Inferior parietal cortex (tissue), 1 donor: ENCODE results near the gene EPHB6.

ENCODE experiments used
- DNase-seq: peaks from one replicate; pipeline ENCODE4 v3.0.0-alpha.2; 2016; ENCODE audit errors: extremely low spot score

Gene EPHB6

DNA sequence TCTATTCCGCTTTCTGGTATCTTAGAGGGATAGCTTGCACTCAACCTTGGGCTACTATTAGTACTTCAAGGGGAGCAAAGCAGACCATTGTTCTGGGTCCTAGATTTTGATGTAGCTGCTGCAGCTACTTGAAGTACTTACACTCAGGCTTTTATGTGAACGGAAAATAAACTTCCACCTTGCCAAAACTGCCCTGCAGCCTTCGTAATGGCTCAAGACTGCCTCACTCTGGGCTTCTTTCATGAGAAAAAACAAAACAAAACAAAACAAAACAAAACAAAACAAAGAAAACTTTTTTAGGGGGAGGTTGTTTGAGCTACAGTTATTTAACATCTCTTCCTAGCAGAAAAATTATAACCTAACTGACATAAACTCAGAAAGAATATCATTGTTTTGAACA lies 19.4 kb upstream of the EPHB6 start:
- no peak for DNase-seq

DNA sequence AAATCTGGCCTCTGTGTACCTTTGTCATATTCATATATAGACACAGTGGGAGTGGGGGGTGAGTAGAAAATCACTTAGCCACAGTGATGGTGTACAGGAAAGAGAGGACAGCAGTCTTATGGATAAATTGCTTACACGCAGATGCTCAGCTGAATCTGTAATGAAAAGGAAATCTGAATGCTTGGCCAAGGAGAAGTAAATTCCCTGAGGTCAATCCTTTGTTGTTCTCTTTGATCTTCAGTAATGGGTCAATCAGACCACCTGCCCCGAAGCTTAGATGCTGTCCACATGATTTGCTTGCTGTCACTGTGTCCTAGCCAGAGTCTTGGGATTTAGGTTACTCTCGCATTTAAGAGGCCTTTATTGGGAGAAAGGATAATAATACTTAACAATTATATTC lies 18.4 kb upstream of the EPHB6 start:
- DNase-seq, result no peak

DNA sequence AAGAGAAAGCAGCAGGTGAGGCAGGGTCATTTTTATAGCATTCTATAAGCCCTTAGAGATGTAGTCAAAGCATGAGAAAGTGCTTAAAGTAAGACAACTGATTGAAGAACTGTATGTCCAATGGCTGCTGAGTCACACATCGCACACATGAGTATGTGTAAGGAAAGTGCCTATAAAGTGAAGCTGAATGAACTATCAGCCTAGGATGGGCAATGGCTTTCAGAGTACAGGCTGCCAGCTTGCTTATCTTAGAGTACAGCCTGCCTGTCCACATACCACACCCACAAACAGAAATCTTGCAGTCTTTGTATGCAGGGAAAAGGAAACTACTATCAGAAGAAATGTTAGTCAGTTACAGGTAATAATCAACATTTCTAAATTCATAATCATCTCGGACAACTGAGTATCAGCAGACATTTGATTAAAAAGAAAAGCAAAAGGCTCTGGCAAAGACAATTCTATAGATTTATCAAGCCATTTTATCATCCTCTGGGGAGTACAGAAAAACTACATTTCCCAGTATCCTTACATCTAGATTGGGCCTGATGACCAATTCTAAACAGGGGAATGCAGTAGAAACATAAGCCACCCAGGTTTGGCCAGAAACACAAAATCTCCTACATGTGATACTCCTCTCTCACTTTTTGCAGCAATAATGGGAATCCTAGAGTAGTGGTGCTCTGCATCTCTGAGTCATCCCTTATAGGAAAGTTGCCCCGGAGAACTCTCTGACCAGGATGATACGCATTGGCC lies 16.2 kb upstream of the EPHB6 start:
- DNase-seq, result no peak

DNA sequence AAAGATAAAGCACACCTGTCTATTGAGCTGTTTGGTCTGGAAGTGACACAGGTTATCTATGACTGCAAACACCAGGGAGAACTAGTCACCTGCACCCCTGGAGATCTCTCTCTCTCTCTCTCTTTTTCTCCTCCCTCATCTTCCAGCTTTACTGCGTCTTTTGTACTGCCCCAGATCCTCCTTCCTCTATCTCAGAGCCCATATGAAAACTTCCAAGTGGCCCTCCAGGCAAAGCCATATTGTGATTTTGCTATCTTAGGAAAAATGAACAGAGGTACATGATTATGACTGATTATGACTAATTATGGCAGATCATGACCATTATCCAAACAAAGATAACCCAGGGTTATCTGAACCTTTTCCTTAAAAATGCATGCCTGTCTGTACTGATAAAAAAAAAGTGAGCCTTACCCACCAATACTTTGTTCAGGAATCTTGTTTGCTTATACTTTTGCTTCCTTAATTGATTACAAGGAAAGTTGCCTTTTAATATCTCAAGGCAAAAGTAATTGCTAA lies 12.6 kb upstream of the EPHB6 start:
- no peak for DNase-seq

DNA sequence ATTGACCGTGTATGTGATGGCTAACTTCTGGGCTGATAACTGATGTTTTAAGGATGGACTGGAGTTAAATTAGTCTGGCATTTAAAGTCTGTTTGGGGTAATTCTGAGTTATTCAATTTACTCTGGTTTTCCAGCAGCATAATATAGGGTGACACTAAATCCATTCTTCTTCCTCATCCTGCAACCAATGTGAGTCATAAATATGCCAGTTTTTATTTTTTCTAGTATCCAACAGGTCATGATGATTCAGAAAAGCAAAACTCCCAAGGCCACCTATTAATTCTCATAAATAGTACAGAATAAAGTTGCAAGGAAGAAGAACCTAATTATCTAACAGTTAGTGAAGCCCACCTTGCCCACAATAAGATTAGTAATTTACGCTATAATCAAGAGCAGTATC lies 7.5 kb upstream of the EPHB6 start:
- DNase-seq, result no peak

DNA sequence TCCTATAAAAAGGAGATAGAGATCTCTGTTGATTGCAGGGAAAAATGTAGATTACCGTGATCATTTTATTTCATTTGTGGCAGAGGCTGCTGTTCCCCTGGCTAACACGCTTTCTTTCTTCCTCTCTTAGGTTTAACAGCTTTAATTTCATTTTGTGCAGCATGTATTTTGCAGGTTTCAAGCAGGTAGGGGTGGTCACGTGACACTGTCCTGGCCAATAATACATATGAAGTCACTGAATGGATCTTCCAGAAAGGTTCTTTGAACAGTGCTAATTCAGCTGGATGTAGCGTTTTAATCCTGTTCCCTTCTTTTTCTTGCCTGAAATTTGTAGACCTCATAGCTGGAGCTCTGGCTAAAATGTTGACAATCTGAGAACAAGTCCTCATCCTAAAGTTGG lies 3.6 kb upstream of the EPHB6 start:
- DNase-seq, result no peak

DNA sequence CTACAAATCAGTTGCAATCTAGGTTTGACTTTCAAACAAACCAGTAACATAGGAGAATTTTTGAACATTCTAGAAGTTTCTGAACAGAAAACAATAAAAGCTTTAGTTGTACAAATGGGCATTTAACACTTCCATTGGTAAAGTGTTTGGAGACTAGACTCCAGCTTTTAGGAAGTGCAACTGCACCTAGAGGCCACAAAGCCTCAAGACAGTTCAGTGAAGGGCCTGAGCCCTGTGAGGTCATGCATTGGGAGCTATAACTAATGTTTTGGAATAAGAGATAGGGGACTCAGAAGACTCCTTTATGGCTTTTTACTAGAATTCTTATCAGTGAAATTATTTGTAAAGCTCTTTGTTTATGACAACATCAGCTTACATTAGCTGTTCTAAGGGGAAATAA lies 3.0 kb upstream of the EPHB6 start:
- DNase-seq, result no peak

DNA sequence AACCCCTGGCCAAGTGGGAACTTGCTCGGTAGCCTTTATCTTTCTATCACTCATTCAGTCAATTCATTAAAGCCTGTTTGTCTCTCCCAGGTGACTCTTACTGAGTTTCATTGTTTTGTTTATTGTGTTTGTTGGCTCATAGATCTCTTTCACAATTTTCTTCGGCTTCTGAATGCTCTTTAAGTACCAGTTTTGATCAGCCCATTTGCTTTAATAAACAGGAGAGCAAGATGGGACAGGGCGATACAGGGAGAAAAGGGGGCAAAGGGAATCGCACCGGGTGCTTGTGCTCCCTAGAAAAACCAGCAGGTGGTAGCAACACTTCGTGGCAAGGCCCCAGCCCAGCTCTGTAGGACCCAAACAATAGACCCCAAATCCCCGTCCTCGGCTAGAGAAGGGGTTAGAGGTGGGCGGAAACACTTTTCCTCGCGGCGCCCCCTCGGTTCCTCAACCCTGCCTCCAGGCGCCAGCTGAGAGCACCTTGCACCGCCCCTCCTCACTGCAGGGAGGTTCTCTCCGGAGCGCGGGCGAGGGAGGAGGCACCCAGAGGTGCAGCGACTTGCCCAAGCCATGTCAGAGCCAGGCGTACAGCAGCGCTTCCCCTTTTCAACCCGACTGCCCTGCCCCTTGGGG lies 1.0 kb upstream of the EPHB6 start:
- DNase-seq, result peak; percentile 72

DNA sequence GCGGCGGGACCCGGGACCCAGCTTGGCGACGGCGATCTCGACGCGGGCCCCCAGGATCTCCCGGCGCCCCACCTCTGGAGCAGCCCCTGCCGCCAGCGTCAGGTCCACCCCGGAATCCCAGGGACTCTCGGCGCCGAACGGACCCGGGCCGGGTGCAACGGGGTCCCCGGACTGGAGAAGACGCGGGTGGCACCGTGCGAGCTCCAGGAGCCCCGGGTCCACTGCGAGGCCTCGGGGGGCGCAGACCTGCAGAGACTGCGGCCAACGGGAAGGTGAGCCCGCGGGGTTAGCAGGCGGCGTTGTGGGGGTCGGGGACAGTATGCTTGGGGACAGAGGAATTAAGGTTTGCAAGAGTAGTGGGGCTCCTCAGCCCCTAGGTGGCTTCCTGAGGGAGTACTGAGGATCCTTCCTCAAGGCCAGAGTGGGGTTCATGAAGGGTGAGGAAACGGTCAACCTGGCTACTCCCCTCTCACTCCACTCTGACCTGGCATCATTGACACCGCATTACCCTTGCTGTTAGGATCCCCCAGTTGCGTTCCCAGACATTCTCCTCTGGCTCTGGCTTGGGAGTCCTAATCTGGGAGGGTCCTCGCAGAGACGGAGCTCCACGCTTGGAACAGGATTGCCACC lies 353 bp downstream of the EPHB6 start:
- DNase-seq, result no peak

DNA sequence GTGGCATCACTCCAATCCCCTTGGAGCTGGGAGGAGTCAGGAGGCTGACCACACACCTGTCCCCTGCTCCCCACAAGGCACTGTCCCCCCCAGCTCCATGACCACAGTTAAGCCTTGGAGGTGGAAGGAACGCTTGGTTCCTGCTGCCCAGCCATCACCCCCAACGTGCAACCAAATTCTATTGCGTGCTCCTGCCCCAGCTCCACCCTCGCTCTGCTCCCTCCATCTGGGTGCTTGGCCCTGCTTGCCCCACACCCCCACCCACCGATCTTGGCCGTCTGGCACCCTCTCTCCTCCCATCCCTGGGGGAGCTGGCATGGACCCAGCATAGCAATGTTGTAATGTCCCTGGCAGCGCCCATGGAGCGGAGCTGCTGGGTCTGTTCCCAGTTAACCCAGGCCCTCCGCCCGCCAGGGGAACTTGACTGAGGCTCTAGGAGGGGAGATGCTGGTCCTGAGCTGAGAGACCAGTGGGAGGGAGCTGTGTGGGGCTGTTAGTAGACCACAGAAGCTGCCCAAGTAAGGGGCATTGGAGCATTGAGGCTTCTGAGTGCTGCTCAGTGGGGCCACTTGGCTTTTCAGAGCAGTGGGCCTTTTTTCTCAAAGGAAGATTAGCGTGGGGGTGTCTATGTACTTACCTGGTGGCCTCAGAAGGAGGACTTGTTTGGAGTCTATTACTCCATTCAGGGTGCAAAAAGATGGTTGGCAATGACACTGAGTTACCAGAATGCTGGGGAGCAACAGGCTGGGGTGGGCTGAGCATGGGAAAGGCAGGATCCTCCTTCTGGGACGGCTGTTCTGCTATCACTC lies 1.1 kb downstream of the EPHB6 start:
- no peak for DNase-seq

DNA sequence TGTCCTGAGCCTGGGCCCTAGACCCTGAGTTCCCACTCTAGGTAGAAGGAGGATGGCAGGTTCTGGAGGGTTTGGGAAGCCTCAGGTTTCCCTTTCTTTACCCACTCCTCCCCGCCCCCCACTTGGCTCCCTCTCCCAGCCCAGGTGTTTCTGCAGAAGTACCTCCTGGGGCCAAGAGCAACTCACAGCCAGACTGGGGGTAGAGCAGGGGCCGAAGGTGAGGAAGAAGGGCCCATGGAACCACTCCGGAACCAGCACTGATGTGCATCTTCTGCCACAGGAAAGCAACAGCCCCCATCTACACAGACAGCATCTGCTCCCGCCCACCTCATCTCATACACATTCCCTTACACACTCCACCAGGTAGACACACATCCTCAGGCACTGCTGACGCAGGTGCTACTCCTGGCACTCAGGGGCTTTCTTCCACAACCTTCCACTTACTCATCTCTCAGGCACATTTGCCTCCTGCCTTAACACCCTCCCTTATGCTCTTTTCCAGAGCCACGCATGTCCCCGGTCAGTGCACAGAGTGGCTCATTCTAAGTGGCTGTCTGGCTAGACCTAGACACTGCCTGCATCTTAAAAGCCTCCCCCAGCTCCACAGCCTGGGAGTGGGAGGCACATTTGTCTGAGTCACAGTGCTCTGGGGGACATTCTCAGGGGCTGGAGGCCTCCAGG lies 1.8 kb downstream of the EPHB6 start:
- no peak for DNase-seq

DNA sequence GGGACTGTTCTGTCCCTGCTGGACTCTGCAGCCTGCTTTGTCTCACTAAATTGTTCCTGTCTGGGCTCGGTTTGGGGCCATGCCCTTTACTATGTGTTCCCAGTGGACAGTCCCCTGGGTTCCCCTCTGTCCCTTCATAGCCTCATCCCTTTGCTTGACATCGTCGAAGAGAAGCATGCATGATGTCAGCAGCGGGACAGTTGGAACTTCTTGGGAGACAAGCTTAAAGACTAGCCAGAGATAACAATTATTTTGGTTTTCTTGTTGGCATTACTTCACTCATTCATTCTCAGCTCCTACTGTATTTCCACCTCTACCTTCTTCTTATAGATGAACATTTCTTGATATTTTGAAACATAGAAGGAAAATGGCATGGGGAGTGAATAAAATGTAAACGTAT lies 2.7 kb downstream of the EPHB6 start:
- DNase-seq, result no peak

DNA sequence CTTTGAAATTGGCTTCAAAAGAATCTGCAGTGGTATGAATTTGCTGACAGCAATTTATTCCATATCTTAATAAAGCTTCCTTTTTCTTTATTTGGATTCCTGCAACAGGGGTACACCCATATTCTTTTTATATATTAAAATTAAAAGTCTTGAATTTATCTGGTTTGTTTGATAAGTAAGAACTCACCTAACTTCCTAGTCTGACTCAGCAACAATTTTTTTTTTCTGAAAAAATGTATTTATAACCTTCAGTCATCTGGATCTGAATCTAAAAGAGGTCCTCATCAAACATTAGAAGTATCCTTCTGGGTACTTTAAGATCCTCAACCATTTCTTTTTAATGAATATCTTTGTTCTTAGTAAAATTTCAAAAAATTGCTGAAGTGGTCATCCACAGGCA lies 4.5 kb downstream of the EPHB6 start:
- DNase-seq, result no peak

DNA sequence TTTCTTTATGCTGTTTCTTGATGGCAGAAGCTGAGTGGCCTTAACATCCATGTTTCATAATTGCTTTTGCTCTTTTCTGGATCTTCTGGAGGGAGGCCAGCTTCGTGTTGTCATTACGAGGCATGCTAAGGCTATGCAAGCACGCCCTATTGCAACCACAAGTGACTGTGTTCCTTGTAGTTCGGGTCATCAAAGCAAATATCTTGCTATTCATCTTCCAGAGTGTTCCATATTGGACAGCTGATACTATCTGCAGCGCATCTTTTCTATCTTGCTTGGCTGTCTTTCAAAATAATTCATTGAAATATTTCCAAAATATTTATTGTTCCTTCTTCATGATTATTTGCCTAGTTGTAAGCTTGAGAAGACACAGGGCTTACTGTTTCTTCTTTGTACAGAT lies 5.0 kb downstream of the EPHB6 start:
- no peak for DNase-seq

DNA sequence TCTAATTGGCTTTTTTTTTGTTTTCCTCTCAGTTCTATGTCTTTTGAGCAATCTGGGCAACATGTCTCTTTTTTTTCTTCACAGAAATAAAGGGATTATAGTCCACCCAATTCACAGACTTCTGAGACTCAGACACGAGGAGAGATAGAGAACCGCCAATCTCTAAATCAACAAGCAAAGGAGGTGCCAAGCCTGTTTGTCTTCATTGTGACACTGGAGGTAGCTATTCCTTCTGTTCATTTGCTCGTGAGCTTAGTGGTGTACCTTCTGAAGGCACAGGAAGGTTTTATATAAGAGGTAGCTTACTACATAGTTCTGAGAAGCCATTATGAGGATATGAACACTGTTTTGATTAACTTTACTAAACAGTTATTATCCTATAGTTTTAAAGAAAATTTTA lies 6.1 kb downstream of the EPHB6 start:
- DNase-seq, result no peak

DNA sequence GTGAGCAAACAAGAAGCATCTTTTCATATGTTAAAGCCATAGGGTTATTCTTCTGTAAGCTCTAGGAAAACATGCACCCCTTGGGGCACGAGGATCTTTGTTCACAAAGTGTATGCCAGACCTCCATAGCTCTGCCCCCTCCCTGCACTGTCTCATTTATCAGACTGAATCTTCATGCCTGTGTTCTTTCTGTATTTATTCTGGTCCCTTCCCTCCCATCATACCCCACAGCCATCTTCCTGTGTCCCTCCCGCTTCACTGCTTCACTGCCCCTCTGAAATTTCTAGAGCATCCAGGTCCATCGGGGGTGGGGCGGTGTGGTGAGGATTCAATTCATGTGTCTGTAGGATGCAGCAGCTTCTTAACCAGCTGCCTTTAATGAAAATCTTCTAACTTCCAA lies 7.5 kb downstream of the EPHB6 start:
- DNase-seq, result no peak

DNA sequence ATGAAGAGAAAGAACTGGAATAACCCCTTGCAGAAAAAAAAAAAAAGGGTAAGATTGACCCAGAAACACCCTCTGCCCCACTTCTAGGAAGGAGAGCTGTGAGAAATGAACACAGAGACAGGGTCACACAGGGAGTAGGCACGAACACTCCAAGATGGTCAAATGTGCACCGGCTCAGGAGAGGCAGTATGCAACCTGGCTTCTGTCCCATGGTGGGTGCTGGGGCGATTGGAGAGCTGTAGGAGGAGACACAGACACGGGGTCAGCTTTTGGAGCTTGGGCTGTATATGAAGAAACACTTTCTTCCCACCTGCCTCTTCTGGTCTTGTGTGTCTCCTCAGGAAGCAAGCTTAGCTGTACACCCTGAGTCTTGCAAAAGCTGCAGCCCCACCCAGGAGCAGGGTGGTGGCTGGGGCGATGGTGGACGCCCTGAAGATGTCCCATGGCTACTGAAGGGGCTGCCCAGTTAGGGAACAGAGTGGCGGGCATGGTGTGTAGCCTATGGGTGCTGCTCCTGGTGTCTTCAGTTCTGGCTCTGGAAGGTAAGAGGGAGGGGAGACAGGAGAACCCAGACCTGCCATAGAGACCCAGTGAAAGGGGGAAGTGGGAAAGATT lies 8.0 kb downstream of the EPHB6 start:
- DNase-seq, result no peak

DNA sequence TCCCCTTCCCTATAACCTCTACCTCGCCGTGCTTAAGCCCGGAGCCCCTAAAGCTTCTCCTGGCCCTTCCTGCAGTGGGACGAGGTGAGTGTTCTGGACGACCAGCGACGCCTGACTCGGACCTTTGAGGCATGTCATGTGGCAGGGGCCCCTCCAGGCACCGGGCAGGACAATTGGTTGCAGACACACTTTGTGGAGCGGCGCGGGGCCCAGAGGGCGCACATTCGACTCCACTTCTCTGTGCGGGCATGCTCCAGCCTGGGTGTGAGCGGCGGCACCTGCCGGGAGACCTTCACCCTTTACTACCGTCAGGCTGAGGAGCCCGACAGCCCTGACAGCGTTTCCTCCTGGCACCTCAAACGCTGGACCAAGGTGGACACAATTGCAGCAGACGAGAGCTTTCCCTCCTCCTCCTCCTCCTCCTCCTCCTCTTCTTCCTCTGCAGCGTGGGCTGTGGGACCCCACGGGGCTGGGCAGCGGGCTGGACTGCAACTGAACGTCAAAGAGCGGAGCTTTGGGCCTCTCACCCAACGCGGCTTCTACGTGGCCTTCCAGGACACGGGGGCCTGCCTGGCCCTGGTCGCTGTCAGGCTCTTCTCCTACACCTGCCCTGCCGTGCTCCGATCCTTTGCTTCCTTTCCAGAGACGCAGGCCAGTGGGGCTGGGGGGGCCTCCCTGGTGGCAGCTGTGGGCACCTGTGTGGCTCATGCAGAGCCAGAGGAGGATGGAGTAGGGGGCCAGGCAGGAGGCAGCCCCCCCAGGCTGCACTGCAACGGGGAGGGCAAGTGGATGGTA lies 9.2 kb downstream of the EPHB6 start:
- DNase-seq, result no peak

DNA sequence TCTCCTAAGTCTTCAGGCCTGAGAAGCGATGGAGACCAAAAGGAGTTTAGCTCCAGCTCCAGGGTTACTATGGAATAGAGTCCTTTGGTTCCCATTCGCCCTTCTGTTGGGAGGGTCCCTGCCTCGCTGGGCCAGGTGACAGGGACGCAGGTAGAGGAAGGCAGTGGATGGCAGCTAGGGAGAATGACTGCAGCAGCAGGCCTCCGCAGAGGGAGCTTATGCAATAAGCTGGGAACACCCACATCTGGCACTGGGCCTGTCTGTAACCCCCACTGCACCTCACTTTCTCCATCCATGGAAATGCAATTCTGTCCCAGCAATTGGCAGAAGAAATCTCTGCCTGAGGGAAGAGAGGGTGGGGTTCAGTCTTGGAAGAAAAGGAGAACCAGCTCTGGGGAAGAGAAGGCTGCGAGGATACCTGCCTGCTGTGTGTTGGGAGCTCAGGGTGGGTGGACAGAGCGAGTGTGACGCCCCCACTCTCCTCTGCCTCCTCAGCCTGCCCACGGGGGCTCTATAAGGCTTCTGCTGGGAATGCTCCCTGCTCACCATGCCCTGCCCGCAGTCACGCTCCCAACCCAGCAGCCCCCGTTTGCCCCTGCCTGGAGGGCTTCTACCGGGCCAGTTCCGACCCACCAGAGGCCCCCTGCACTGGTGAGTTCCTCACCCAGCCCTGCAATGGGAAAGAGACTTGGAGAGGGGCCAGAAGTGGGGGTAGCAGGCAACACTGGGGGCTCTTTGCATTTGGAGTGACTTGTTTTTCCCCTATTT lies 10.3 kb downstream of the EPHB6 start:
- DNase-seq, result no peak

DNA sequence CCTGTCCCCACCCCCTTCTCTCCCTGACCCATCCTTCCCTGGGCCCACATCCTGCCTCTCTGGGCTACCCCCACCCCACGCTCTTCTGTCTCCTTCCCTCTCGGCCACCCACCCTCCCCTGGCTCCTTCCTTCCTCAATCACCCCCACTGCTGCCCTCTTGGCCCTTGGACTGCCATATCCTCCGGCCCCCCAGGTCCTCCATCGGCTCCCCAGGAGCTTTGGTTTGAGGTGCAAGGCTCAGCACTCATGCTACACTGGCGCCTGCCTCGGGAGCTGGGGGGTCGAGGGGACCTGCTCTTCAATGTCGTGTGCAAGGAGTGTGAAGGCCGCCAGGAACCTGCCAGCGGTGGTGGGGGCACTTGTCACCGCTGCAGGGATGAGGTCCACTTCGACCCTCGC lies 10.9 kb downstream of the EPHB6 start:
- no peak for DNase-seq
